ENCODE measurements around the gene HAT1. TPM values are rescaled to one million over a fixed set of nuclear protein-coding genes. Genes with fewer than 3 reads are reported as not detected.

HAT1 gene
- total and polyA plus RNA-seq, 4 donors = 11.8 to 45.1 (median 16.3) TPM

DNA sequence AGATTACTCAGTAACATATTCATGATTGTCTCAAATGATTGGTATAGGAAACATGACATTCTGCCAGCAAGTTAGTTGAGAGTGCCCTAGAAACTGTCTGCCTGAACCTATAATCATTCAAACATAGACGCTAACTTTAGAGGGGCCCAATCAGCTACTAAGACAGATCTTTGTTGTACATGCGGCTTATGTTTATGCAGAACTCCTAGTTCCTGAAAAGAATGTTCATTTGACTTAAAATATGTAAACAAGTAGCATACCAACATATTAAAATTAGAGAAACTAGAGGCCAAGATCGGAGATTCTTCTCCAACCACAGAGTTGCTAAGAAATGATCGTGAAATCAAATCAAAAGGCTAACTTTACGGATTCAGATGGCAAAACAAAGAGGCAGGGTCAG lies 73.3 kb downstream of the HAT1 start:
- H3K27me3 ChIP-seq (ENCODE audit: control insufficient read depth in 4 of 4, insufficient read depth in 4 of 4, low read length in 3 of 4) = no peaks in the 10 kb centered on the region
- H3K4me3 ChIP-seq (ENCODE audit: low read depth in 1 of 3, low read length in 3 of 3) = no peak overlapping the region
- H3K9me3 ChIP-seq (ENCODE audit: control insufficient read depth in 4 of 4, low read length in 3 of 4) = no peaks in the 10 kb centered on the region
- no peak overlapping the region for H3K9ac ChIP-seq (ENCODE audit: low read depth in 1 of 2, low read length in 2 of 2)
- DNase-seq (ENCODE audit: low spot score) = no peak
- 91% methylated on average over 5 of the region's 5 CpGs for WGBS
- H3K36me3 ChIP-seq (ENCODE audit: control insufficient read depth in 4 of 4, insufficient read depth in 3 of 4, low read depth in 1 of 4, low read length in 3 of 4) = no peaks in the 10 kb centered on the region
- TF ChIP-seq RXRA (IDR thresholded peaks at IDR 0.05) (no peak), HNF4A (conservative IDR thresholded peaks at IDR 0.05) (no peak), SP1 (IDR thresholded peaks at IDR 0.05) (no peak), FOXA2 (IDR thresholded peaks at IDR 0.05) (no peak), RAD21 (IDR thresholded peaks at IDR 0.05) (no peak), YY1 (IDR thresholded peaks at IDR 0.05) (no peak), NR2F2 (IDR thresholded peaks at IDR 0.05) (no peak), FOXA1 (IDR thresholded peaks at IDR 0.05) (no peak)
- TF ChIP-seq, protein P1, sequence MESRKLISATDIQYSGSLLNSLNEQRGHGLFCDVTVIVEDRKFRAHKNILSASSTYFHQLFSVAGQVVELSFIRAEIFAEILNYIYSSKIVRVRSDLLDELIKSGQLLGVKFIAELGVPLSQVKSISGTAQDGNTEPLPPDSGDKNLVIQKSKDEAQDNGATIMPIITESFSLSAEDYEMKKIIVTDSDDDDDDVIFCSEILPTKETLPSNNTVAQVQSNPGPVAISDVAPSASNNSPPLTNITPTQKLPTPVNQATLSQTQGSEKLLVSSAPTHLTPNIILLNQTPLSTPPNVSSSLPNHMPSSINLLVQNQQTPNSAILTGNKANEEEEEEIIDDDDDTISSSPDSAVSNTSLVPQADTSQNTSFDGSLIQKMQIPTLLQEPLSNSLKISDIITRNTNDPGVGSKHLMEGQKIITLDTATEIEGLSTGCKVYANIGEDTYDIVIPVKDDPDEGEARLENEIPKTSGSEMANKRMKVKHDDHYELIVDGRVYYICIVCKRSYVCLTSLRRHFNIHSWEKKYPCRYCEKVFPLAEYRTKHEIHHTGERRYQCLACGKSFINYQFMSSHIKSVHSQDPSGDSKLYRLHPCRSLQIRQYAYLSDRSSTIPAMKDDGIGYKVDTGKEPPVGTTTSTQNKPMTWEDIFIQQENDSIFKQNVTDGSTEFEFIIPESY (IDR thresholded peaks at IDR 0.05) = no peak
- TF ChIP-seq, protein P2, sequence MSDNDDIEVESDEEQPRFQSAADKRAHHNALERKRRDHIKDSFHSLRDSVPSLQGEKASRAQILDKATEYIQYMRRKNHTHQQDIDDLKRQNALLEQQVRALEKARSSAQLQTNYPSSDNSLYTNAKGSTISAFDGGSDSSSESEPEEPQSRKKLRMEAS (IDR thresholded peaks at IDR 0.05) = no peak
- TF ChIP-seq, protein P3, sequence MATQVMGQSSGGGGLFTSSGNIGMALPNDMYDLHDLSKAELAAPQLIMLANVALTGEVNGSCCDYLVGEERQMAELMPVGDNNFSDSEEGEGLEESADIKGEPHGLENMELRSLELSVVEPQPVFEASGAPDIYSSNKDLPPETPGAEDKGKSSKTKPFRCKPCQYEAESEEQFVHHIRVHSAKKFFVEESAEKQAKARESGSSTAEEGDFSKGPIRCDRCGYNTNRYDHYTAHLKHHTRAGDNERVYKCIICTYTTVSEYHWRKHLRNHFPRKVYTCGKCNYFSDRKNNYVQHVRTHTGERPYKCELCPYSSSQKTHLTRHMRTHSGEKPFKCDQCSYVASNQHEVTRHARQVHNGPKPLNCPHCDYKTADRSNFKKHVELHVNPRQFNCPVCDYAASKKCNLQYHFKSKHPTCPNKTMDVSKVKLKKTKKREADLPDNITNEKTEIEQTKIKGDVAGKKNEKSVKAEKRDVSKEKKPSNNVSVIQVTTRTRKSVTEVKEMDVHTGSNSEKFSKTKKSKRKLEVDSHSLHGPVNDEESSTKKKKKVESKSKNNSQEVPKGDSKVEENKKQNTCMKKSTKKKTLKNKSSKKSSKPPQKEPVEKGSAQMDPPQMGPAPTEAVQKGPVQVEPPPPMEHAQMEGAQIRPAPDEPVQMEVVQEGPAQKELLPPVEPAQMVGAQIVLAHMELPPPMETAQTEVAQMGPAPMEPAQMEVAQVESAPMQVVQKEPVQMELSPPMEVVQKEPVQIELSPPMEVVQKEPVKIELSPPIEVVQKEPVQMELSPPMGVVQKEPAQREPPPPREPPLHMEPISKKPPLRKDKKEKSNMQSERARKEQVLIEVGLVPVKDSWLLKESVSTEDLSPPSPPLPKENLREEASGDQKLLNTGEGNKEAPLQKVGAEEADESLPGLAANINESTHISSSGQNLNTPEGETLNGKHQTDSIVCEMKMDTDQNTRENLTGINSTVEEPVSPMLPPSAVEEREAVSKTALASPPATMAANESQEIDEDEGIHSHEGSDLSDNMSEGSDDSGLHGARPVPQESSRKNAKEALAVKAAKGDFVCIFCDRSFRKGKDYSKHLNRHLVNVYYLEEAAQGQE (IDR thresholded peaks at IDR 0.05) = no peak
- TF ChIP-seq, protein P4, sequence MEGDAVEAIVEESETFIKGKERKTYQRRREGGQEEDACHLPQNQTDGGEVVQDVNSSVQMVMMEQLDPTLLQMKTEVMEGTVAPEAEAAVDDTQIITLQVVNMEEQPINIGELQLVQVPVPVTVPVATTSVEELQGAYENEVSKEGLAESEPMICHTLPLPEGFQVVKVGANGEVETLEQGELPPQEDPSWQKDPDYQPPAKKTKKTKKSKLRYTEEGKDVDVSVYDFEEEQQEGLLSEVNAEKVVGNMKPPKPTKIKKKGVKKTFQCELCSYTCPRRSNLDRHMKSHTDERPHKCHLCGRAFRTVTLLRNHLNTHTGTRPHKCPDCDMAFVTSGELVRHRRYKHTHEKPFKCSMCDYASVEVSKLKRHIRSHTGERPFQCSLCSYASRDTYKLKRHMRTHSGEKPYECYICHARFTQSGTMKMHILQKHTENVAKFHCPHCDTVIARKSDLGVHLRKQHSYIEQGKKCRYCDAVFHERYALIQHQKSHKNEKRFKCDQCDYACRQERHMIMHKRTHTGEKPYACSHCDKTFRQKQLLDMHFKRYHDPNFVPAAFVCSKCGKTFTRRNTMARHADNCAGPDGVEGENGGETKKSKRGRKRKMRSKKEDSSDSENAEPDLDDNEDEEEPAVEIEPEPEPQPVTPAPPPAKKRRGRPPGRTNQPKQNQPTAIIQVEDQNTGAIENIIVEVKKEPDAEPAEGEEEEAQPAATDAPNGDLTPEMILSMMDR (IDR thresholded peaks at IDR 0.05; ENCODE audit: low read depth, low read length, missing input control) = no peak
- TF ChIP-seq, protein P5, sequence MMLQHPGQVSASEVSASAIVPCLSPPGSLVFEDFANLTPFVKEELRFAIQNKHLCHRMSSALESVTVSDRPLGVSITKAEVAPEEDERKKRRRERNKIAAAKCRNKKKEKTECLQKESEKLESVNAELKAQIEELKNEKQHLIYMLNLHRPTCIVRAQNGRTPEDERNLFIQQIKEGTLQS (IDR thresholded peaks at IDR 0.05) = no peak
- H3K4me1 ChIP-seq (ENCODE audit: control insufficient read depth in 4 of 4, insufficient read depth in 4 of 4, low read length in 3 of 4) = peaks cover 2 to 12% (median 5%) of the 10 kb centered on the region in 4 donors
- H3K27ac ChIP-seq (ENCODE audit: low read depth in 1 of 2, low read length in 2 of 2) = no peak overlapping the region

DNA sequence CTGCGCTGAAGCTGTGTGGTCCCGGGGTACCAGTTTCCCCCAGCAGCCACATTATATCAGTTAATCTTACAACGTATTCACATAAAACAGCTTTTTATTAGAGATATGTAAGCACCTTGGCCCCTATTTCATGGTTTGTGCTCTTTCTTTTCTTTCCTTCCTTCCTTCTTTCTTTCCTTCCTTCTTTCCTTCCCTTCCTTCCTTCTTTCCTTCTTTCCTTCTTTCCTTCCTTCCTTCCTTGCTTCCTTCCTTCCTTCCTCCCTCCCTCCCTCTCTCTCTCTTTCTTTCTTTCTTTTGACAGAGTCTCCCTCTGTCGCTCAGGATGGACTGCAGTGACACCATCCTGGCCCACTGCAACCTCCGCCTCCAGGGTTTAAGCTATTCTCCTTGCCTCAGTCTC lies 73.8 kb downstream of the HAT1 start:
- Histone ChIP-seq H3K9me3 (ENCODE audit: control insufficient read depth in 4 of 4, low read length in 3 of 4) (no peaks in the 10 kb centered on the region), H3K27ac (ENCODE audit: low read depth in 1 of 2, low read length in 2 of 2) (no peak overlapping the region), H3K27me3 (ENCODE audit: control insufficient read depth in 4 of 4, insufficient read depth in 4 of 4, low read length in 3 of 4) (no peaks in the 10 kb centered on the region), H3K36me3 (ENCODE audit: control insufficient read depth in 4 of 4, insufficient read depth in 3 of 4, low read depth in 1 of 4, low read length in 3 of 4) (no peaks in the 10 kb centered on the region), H3K4me3 (ENCODE audit: low read depth in 1 of 3, low read length in 3 of 3) (no peak overlapping the region), H3K9ac (ENCODE audit: low read depth in 1 of 2, low read length in 2 of 2) (no peak overlapping the region), H3K4me1 (ENCODE audit: control insufficient read depth in 4 of 4, insufficient read depth in 4 of 4, low read length in 3 of 4) (peaks cover 2 to 12% (median 6%) of the 10 kb centered on the region in 4 donors)
- 93% methylated on average over 5 of the region's 5 CpGs for WGBS
- TF ChIP-seq TAF1 (conservative IDR thresholded peaks at IDR 0.05) (no peak), NR2F2 (IDR thresholded peaks at IDR 0.05) (no peak), RAD21 (IDR thresholded peaks at IDR 0.05) (no peak), YY1 (IDR thresholded peaks at IDR 0.05) (no peak), SP1 (IDR thresholded peaks at IDR 0.05) (no peak), RXRA (IDR thresholded peaks at IDR 0.05) (no peak), EGR1 (IDR thresholded peaks at IDR 0.05; ENCODE audit: low read depth in 2 of 2) (no peak), FOXA1 (IDR thresholded peaks at IDR 0.05) (no peak)
- TF ChIP-seq, protein P1 (IDR thresholded peaks at IDR 0.05) = no peak
- TF ChIP-seq, protein P3 (IDR thresholded peaks at IDR 0.05) = no peak
- TF ChIP-seq, protein P2 (IDR thresholded peaks at IDR 0.05) = no peak
- no peak for DNase-seq (ENCODE audit: low spot score)

Data from liver (tissue), 9 donors.